Thyroid gland (tissue), 4 donors: ENCODE data around the gene HEPACAM. TPM values are rescaled to one million over a fixed set of nuclear protein-coding genes. Genes with fewer than 3 reads are reported as not detected.

ENCODE experiments used
- DNase-seq, 2 donors: peaks; one replicate each; pipeline ENCODE4 v3.0.0-alpha.2; 2019
- H3K27ac ChIP-seq, 3 donors: fragments of 200-600 bp; sonication (generic); 1 replicate in 2 of 3; 2 replicates in 1 of 3; pipeline ENCODE4 v1.5.1; 2016 to 2019; ENCODE audit warnings: mild to moderate bottlenecking in 1 of 3, moderate library complexity in 1 of 3
- H3K27me3 ChIP-seq: fragments of 200-600 bp; sonication (generic); one replicate; pipeline ENCODE4 v1.5.1; 2019
- H3K36me3 ChIP-seq, 2 donors: fragments of 200-600 bp; sonication (generic); one replicate each; pipeline ENCODE4 v1.5.1; 2016 to 2019
- H3K4me1 ChIP-seq, 2 donors: fragments of 200-600 bp; sonication (generic); one replicate each; pipeline ENCODE4 v1.5.1; 2017 to 2019
- H3K4me3 ChIP-seq, 3 donors: fragments of 200-600 bp; sonication (generic); replicated peaks in 1 of 3; 1 replicate in 2 of 3; 2 replicates in 1 of 3; pipeline ENCODE4 v1.5.1; 2016; ENCODE audit warnings: mild to moderate bottlenecking in 1 of 3
- H3K9me3 ChIP-seq: fragments of 200-600 bp; sonication (generic); one replicate; pipeline ENCODE4 v1.5.1; 2017
- CTCF ChIP-seq, 6 experiments: fragments of 200-600 bp in 3 of 6; fragments of 450-650 bp in 3 of 6; sonication (generic) in 3 of 6; IDR thresholded peaks; one replicate each; pipeline ENCODE4 v1.5.1; 2016 to 2019; ENCODE audit warnings: antibody characterized with exemption in 6 of 6, mild to moderate bottlenecking in 2 of 6, inconsistent platforms in 1 of 6, moderate library complexity in 1 of 6
- POLR2A ChIP-seq, 2 donors: fragments of 450-650 bp; IDR thresholded peaks; one replicate each; pipeline ENCODE4 v1.6.1; 2017; ENCODE audit warnings: antibody characterized with exemption in 2 of 2, mild to moderate bottlenecking in 2 of 2, moderate library complexity in 1 of 2
- WGBS, 2 donors: methylation state at CpG; one replicate each; pipeline ENCODE4 v1.1.5; 2017; 5-methylcytosine and 5-hydroxymethylcytosine counted together
- intact Hi-C: fragments of 100-400 bp; cut with DNase I; formaldehyde crosslinking; loops from one replicate; pipeline ENCODE4 v1.15.1; 2023
- total RNA-seq, 4 donors: library from RNA; depleted of rRNA; stranded (reverse); fragments of >200 nt; gene quantifications; one replicate each; pipeline ENCODE4 v1.2.3, GENCODE V29; 2016

Gene HEPACAM
- total RNA-seq, 4 donors from 2014 or later = 0.27 to 1.1 (median 0.45) TPM; not detected in 1

GRCh38 chr11:124873951-124874350 lies 61.9 kb downstream of the HEPACAM start:
- H3K4me3 ChIP-seq = no peak overlapping the region
- no peaks in the 10 kb centered on the region for H3K9me3 ChIP-seq
- H3K4me1 ChIP-seq = peaks cover 6 to 27% of the 10 kb centered on the region in 2 donors
- TF ChIP-seq POLR2A (IDR thresholded peaks at IDR 0.05) = no peak
- no peak for TF ChIP-seq CTCF (IDR thresholded peaks at IDR 0.05)
- H3K27ac ChIP-seq = no peak overlapping the region
- WGBS, 2 donors = 94% methylated on average over 8 of the region's 8 CpGs
- peaks cover 8% of the 10 kb centered on the region for H3K27me3 ChIP-seq
- intact Hi-C loops = no loop called here
- DNase-seq = no peak
- no peaks in the 10 kb centered on the region for H3K36me3 ChIP-seq

- H3K27me3 ChIP-seq = peaks cover 19% of the 10 kb centered on the region
- intact Hi-C loops = no loop called here
- no peak overlapping the region for H3K4me3 ChIP-seq
- TF ChIP-seq POLR2A (IDR thresholded peaks at IDR 0.05) (no peak), CTCF (IDR thresholded peaks at IDR 0.05) (no peak)
- no peak for DNase-seq
- WGBS, 2 donors = 22 to 31% methylated on average over 7 to 9 of the region's 9 CpGs
- no peaks in the 10 kb centered on the region for H3K9me3 ChIP-seq
- no peak overlapping the region for H3K27ac ChIP-seq
- no peaks in the 10 kb centered on the region for H3K36me3 ChIP-seq
- H3K4me1 ChIP-seq = peaks cover 6 to 25% of the 10 kb centered on the region in 2 donors
Measured at GRCh38 chr11:124872741-124873140, 63.1 kb downstream of the HEPACAM start.

GRCh38 chr11:124872280-124872679 lies 63.6 kb downstream of the HEPACAM start:
- H3K4me3 ChIP-seq = no peak overlapping the region
- no peak for TF ChIP-seq CTCF (IDR thresholded peaks at IDR 0.05)
- no peak for TF ChIP-seq POLR2A (IDR thresholded peaks at IDR 0.05)
- no peak overlapping the region for H3K27ac ChIP-seq
- H3K4me1 ChIP-seq = peaks cover 3 to 25% of the 10 kb centered on the region in 2 donors
- 47 to 58% methylated on average over 8 of the region's 8 CpGs for WGBS, 2 donors
- no peaks in the 10 kb centered on the region for H3K36me3 ChIP-seq
- intact Hi-C loops = no loop called here
- peaks cover 19% of the 10 kb centered on the region for H3K27me3 ChIP-seq
- H3K9me3 ChIP-seq = no peaks in the 10 kb centered on the region
- DNase-seq = no peak

- H3K4me3 ChIP-seq = no peak overlapping the region
- TF ChIP-seq POLR2A (IDR thresholded peaks at IDR 0.05) (no peak), CTCF (IDR thresholded peaks at IDR 0.05) (no peak)
- DNase-seq = no peak
- peaks cover 12 to 28% of the 10 kb centered on the region in 2 donors for H3K4me1 ChIP-seq
- peaks cover 28% of the 10 kb centered on the region for H3K27me3 ChIP-seq
- WGBS, 2 donors = 59 to 65% methylated on average over 7 of the region's 7 CpGs
- no peak overlapping the region for H3K27ac ChIP-seq
- no peaks in the 10 kb centered on the region for H3K9me3 ChIP-seq
- H3K36me3 ChIP-seq = no peaks in the 10 kb centered on the region
- intact Hi-C loops = no loop called here
Measured at GRCh38 chr11:124870430-124870829, 65.4 kb downstream of the HEPACAM start.

- intact Hi-C loops = loop anchor here (10.0 kb wide), 1 partner anchor 205 kb away; no protein-coding TSS in a partner anchor
- Histone ChIP-seq H3K4me1 (peaks cover 15 to 33% of the 10 kb centered on the region in 2 donors), H3K36me3 (no peaks in the 10 kb centered on the region), H3K27ac (no peak overlapping the region), H3K9me3 (no peaks in the 10 kb centered on the region), H3K4me3 (no peak overlapping the region), H3K27me3 (peaks cover 29% of the 10 kb centered on the region)
- WGBS, 2 donors = 58 to 64% methylated on average over 13 to 14 of the region's 14 CpGs
- no peak for DNase-seq
- no peak for TF ChIP-seq POLR2A (IDR thresholded peaks at IDR 0.05)
- TF ChIP-seq CTCF (IDR thresholded peaks at IDR 0.05) = no peak
Measured at GRCh38 chr11:124869856-124870387, 65.9 kb downstream of the HEPACAM start.
